Skeletal muscle satellite cell (primary cell): ENCODE measurements around the gene CCDC171.
A peak's percentile ranks its signal among the peaks of the same experiment; 100 is the strongest.

ENCODE experiments used
- H3K27me3 ChIP-seq: 2 replicates; pipeline ENCODE4 v1.7.0; 2013; ENCODE audit warnings: low read length; ENCODE audit not compliant: control insufficient read depth, insufficient read depth
- H3K36me3 ChIP-seq: 2 replicates; pipeline ENCODE4 v1.7.0; 2013; ENCODE audit warnings: mild to moderate bottlenecking, control low read depth, low read length; ENCODE audit not compliant: insufficient read depth
- H3K4me1 ChIP-seq: 2 replicates; pipeline ENCODE4 v1.7.0; 2013; ENCODE audit warnings: low read length; ENCODE audit not compliant: control insufficient read depth, insufficient read depth
- H3K4me2 ChIP-seq: 2 replicates; pipeline ENCODE4 v1.7.0; 2013; ENCODE audit warnings: mild to moderate bottlenecking, low read length
- H3K4me3 ChIP-seq: 2 replicates; pipeline ENCODE4 v1.7.0; 2013; ENCODE audit warnings: low read length
- H3K9ac ChIP-seq: 2 replicates; pipeline ENCODE4 v1.7.0; 2013; ENCODE audit warnings: mild to moderate bottlenecking, low read depth, low read length, moderate library complexity
- H3K9me3 ChIP-seq: replicated peaks from 2 replicates; pipeline ENCODE4 v1.7.0; 2013; ENCODE audit warnings: mild to moderate bottlenecking, control low read depth, low read length

Gene CCDC171

DNA sequence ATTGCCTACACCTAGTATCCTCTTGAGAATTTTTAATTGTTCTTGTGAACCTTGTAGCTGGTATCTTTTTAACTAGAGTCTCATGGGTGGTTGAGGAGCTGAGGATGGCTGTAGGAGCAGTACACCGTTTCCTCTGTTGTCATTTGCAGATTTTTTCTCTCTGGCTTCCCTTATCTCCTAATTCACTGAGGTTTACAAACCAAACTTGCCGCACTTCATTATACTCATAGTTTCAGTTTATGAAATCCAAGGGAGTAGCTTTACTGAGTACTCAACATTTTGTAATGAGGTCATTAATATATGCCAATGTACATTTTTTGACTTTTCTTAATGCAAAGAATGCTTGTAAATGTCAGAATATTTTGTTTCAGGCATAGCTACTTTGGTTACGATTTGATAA, 154.2 kb downstream of the CCDC171 start:
- H3K27me3 ChIP-seq: no peaks in the 10 kb centered on the region
- no peak overlapping the region for H3K4me2 ChIP-seq
- no peaks in the 10 kb centered on the region for H3K9me3 ChIP-seq
- no peak overlapping the region for H3K4me3 ChIP-seq
- no peak overlapping the region for H3K9ac ChIP-seq
- H3K36me3 ChIP-seq: no peaks in the 10 kb centered on the region
- no peaks in the 10 kb centered on the region for H3K4me1 ChIP-seq

DNA sequence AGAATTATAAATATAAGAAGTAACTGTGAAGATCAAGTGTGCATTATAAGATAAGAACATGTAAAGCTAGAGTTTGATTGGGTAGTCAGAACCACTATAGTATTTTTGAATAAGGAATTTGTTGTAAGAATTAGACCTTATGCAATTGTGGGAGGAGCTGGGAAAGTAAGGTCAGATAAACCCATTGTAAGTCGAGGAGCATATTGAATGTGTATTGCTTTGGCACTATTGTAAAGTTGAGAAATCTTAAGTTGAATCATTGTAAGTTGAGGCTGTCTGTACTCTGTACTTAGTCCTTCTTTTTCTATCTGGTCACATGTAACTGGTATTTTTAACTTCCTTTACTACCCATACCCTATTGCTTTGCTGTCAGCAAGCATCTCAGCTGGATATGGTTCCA, 158.7 kb downstream of the CCDC171 start:
- Histone ChIP-seq H3K9ac (no peak overlapping the region), H3K4me2 (no peak overlapping the region), H3K36me3 (no peaks in the 10 kb centered on the region), H3K9me3 (no peaks in the 10 kb centered on the region), H3K4me1 (no peaks in the 10 kb centered on the region), H3K27me3 (no peaks in the 10 kb centered on the region), H3K4me3 (no peak overlapping the region)

DNA sequence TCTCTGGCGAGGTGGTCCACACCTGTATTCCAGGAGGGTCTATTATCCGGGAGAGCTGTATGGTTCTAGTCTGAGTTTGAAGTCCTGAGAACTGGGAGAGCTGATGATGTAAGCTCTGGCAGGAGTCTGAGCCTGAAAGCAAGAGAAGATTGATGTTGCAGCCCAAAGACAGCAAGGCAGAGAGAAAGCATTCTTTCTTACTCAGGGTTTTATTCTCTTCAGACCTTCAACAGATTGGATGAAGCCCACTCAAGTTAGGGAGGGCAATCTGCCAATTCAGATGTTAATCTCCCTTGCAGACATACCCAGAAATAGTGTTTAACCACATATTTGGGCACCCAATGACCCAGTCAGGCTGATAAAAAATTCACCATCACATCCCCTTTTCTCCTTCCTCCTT, 159.1 kb downstream of the CCDC171 start:
- H3K9me3 ChIP-seq: no peaks in the 10 kb centered on the region
- no peak overlapping the region for H3K4me2 ChIP-seq
- no peak overlapping the region for H3K4me3 ChIP-seq
- no peaks in the 10 kb centered on the region for H3K27me3 ChIP-seq
- H3K36me3 ChIP-seq: no peaks in the 10 kb centered on the region
- no peak overlapping the region for H3K9ac ChIP-seq
- H3K4me1 ChIP-seq: no peaks in the 10 kb centered on the region

DNA sequence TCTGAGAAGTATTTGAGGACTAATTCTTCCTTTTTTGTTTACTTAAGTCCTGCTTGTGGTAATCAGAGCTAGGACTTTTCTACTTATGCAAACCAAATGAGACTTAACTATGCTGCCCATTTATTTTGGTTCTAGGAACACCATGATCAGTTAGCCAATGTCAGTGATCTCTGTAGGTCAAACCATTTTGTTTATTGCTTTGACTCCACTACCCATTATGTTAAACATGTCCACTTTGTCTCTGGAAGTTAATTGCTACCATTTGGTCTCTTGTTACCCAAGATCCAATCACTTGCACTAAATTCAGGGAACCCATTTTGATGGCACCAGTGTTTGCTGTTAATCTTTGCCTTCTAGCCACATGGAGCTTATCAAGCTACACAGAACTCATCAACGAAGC, 161.9 kb downstream of the CCDC171 start:
- Histone ChIP-seq H3K4me2 (no peak overlapping the region), H3K9ac (no peak overlapping the region), H3K9me3 (no peaks in the 10 kb centered on the region), H3K36me3 (no peaks in the 10 kb centered on the region), H3K4me1 (no peaks in the 10 kb centered on the region), H3K27me3 (no peaks in the 10 kb centered on the region), H3K4me3 (no peak overlapping the region)

DNA sequence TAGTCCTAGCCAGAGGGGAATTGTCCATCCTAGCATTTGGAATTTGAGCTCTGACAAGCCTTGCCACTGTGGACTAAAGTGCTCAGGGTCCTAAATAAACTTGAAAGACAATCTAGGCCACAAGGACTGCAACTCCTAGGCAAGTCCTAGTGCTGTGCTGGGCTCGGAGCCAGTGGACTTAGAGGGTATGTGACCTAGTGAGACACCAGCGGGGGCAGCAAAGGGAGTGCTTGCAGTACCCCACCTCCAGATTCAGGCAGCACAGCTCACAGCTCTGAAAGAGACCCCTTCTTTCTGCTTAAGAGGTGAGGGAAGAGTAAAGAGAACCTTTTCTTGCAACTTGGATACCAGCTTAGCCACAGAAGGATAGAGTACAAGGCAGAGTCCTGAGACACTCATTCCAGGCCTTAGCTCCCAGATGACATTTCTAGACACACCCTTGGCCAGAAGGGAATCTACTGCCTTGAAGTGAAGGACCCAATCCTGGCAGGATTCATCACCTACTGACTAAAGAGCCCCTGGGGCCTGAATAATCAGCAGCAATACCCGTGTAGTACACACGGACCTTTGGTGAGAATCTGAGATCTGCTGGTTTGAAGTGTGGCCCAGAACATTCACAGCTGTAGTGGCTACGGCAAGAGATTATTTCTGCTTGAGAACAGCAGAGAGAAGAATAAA, 164.6 kb downstream of the CCDC171 start:
- Histone ChIP-seq H3K9me3 (no peaks in the 10 kb centered on the region), H3K4me3 (no peak overlapping the region), H3K4me1 (no peaks in the 10 kb centered on the region), H3K36me3 (no peaks in the 10 kb centered on the region), H3K27me3 (no peaks in the 10 kb centered on the region), H3K9ac (no peak overlapping the region), H3K4me2 (no peak overlapping the region)

DNA sequence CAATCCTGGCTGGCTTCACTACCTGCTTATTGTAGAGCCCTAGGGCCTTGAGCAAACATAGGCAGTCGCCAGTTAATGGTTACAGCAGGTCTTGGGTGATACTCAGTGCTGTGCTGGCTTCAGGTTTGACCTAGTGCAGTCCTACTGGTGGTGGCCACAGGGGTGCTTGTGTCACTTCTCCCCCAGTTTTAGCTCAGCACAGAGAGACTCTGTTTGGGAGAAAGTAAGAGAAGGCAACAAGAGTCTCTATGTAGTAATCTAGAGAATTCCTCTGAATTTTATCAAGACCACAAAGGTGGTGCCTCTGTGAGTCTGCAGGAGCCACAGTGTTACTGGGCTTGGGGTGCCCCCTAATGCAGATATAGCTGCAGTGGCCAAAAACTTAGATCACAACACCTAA, 165.6 kb downstream of the CCDC171 start:
- Histone ChIP-seq H3K36me3 (no peaks in the 10 kb centered on the region), H3K4me2 (no peak overlapping the region), H3K4me3 (no peak overlapping the region), H3K9ac (no peak overlapping the region), H3K4me1 (peaks cover 8% of the 10 kb centered on the region), H3K27me3 (no peaks in the 10 kb centered on the region), H3K9me3 (no peaks in the 10 kb centered on the region)

DNA sequence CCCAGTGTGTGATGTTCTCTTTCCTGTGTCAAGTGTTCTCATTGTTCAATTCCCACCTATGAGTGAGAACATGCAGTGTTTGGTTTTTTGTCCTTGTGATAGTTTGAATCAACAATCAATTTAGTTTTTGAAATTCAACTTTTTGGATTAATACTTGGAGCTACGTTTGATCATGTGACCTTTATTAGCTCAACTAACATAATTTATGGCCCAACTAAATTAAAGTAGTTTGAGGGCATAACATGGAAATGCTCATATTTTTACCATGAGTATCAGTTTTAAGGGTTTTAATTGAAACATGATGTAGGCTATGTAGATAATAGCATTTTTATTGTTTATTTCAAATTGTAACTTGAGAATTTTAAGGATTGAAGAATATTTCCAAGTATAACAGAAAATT, 168.0 kb downstream of the CCDC171 start:
- Histone ChIP-seq H3K36me3 (no peaks in the 10 kb centered on the region), H3K9me3 (no peaks in the 10 kb centered on the region)

DNA sequence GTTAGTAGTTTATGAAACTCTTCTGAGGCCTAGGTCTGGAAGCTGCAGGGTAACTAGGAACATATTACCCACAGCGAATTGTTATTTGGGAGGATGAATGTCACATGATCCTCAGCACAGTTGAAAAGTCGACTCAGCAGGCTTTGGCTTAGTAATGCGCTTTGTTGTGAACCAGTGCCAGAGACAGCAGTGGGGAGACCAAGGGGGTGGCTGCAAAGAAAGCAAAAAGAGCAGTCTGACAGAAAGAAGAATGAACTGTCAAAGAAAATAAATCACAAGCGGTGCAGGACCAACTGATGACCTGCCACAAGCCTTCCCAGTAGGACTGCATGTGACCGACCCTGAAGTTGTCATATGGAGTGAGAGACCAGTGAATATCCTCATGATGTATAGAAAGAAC, 170.0 kb downstream of the CCDC171 start:
- H3K9me3 ChIP-seq: no peaks in the 10 kb centered on the region
- peaks cover 26% of the 10 kb centered on the region for H3K4me1 ChIP-seq
- H3K4me3 ChIP-seq: no peak overlapping the region
- H3K9ac ChIP-seq: no peak overlapping the region
- H3K4me2 ChIP-seq: no peak overlapping the region
- H3K27me3 ChIP-seq: no peaks in the 10 kb centered on the region
- H3K36me3 ChIP-seq: no peaks in the 10 kb centered on the region

More for the DNA sequence above, 168.0 kb downstream of the CCDC171 start:
- Histone ChIP-seq H3K4me1 (peaks cover 26% of the 10 kb centered on the region), H3K27me3 (no peaks in the 10 kb centered on the region), H3K9ac (no peak overlapping the region), H3K4me3 (no peak overlapping the region), H3K4me2 (no peak overlapping the region)

DNA sequence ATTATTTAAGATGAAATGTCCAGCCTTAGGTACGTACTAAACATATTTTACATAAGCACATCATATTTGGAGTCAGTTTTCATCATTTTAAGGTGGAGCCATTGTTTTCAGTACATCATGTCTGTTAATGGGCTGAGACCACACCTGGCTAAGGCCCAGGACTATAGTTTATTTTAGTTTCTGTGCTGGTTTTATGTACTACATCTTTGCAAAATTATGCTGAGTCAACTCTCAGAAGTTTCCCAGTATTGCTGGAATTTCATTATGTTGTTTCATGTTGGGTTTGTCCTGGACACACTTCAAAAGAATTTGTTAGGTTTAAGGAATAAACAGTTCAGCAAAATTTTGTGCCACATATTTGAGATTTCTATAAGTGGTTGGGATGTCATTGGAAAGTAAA, 171.2 kb downstream of the CCDC171 start:
- H3K4me2 ChIP-seq: peak overlapping the region; percentile 7
- no peak overlapping the region for H3K4me3 ChIP-seq
- no peaks in the 10 kb centered on the region for H3K9me3 ChIP-seq
- no peaks in the 10 kb centered on the region for H3K27me3 ChIP-seq
- H3K36me3 ChIP-seq: no peaks in the 10 kb centered on the region
- H3K4me1 ChIP-seq: peaks cover 26% of the 10 kb centered on the region
- no peak overlapping the region for H3K9ac ChIP-seq

DNA sequence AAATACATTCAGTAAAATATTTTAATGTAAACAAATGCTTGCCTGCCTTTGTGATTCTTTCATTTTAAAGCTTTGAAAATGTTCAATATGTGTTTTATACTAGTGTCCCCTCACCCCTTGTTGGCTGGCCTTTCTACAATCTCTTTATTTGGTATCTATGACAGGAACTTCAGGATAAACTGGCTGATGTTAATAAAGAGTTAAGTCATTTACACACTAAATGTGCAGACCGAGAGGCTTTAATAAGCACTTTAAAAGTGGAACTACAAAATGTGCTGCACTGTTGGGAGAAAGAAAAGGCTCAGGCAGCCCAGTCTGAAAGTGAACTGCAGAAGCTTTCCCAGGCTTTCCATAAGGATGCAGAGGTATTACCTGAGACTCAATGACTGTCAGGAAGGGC, 171.8 kb downstream of the CCDC171 start:
- H3K36me3 ChIP-seq: no peaks in the 10 kb centered on the region
- peaks cover 26% of the 10 kb centered on the region for H3K4me1 ChIP-seq
- H3K4me3 ChIP-seq: no peak overlapping the region
- H3K9me3 ChIP-seq: no peaks in the 10 kb centered on the region
- H3K4me2 ChIP-seq: peak overlapping the region; percentile 57
- peak overlapping the region; percentile 19 for H3K9ac ChIP-seq
- H3K27me3 ChIP-seq: no peaks in the 10 kb centered on the region

DNA sequence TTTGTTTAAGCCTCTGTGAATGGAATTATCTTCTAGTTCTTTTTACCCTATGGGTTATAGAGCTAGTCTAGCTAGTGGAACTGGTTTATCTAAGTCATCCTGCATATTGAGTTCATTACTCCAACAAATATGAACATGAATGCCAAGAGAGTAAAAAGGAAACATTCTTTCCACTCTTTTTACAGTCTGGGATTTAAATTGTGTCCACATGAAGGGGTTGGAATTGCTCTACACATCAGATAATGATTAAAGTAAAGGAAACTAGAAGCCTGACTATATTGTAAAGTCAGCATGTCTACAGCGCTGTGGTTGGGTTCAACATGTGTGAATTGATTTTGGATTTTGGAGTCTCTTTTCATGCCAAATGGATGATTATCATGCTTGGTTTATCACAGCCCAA, 173.1 kb downstream of the CCDC171 start:
- Histone ChIP-seq H3K4me2 (no peak overlapping the region), H3K4me1 (peaks cover 26% of the 10 kb centered on the region), H3K4me3 (no peak overlapping the region), H3K27me3 (no peaks in the 10 kb centered on the region), H3K36me3 (no peaks in the 10 kb centered on the region), H3K9ac (no peak overlapping the region), H3K9me3 (no peaks in the 10 kb centered on the region)

DNA sequence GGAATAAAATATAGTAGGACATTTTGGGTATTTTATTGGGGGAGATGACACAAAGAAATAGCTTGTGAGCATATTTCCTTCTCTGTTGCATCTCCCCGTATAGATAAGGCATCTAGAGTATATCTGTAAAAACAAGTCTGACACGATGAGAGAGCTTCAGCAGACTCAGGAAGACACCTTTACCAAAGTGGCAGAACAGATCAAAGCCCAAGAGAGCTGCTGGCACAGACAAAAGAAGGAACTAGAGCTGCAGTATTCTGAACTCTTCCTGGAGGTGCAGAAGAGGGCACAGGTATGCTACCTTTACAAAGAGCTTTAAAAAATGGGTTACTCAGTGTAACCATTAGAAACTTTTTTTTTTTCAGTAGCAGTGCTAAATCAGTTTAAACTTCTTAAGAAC, 176.7 kb downstream of the CCDC171 start:
- Histone ChIP-seq H3K36me3 (no peaks in the 10 kb centered on the region), H3K9me3 (no peaks in the 10 kb centered on the region), H3K27me3 (no peaks in the 10 kb centered on the region), H3K4me3 (no peak overlapping the region), H3K4me2 (no peak overlapping the region), H3K9ac (no peak overlapping the region), H3K4me1 (peaks cover 7% of the 10 kb centered on the region)
